NCI-H2107 (cell line): ENCODE data around the gene CYSLTR1.
"Not testable (repeated sequence)": the region's sequence is repeated elsewhere in the genome, so short reads cannot be mapped to it uniquely, and the experiment has no call there.

ENCODE experiments used
- DNase-seq: peaks from one replicate; lab custom pipeline; 2025; lab: John Stamatoyannopoulos, UW

The CYSLTR1 gene, protein sequence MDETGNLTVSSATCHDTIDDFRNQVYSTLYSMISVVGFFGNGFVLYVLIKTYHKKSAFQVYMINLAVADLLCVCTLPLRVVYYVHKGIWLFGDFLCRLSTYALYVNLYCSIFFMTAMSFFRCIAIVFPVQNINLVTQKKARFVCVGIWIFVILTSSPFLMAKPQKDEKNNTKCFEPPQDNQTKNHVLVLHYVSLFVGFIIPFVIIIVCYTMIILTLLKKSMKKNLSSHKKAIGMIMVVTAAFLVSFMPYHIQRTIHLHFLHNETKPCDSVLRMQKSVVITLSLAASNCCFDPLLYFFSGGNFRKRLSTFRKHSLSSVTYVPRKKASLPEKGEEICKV

DNA sequence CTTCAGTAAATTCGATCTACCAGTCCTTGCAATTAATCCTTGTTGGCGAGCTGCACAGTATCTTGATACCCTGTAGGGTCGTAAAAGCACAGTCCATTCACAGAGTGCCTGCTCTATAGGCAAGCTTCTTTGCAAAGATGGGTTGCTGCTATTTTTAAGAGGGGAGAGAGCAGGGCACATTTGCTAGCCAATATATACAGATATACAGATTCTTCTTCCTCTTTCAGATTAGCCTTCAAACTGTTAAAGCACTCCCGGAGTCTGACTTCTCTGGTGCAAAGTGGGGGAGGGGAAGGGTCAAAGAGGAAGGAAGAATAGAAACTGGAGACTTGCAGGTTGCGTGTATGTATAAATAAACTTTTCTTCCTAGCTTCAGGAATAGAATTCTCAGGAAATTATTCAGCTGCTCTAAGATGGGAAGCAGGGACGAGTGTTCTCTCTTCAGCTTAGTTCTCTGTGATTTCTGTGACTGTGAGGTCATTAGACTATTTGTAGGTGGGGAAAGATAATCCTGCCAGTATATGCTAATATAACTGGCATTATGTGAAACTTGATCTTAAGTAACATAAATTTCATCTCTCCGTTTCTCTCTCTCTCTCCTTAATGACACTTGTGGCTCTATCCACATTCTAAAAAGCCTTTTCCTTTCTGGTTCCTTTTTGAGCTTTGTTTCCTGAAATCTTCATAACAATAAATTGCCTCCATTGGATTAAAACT is at the start of gene CYSLTR1:
TSS of gene CYSLTR1 (minus strand) at position 242 of the 717 bp plus-strand sequence. CDS start 53,865 bp downstream, outside the sequence.
- no peak for DNase-seq

DNA sequence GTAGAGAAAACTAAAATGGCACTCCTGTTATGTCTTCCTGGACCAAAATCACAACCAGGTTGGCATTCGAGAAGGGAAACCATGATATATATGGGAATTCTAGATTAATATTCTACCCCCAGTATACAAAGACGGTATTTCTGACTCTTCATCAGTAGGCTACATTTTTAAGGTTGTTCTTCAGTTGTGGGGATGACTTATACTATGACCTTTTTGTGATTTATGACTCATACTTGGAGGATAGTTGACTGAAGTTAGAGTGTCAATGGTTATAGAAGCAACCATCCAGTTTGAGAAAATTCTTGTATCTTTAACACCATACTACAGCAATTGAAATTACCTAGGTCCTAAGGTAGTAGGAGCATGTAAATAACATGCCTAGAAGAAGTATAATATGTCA is 49.8 kb upstream of the CYSLTR1 start:
- no peak for DNase-seq

DNA sequence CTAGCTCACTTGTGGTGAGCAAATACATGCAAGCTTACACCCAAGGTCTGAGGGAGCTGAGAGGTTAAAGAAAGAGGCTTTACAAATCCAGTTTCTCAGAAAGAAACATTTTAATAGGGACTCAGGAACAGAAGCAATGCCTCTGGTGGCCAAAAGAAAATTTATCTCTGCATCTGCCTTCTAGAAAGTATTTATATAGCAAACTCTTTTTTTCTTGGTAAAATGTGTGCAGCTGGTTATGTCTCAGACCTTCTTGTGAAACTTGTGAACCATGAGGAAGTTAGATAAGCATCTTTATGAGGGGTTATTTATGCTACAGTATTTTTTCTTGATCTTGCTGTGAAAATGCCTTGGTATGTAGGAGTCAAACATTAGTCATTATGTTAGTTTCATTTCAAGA is 48.5 kb upstream of the CYSLTR1 start:
- DNase-seq: no peak

GRCh38 chrX:78366576-78366975 is 39.2 kb upstream of the CYSLTR1 start:
- no peak for DNase-seq

- DNase-seq: no peak
Observed at GRCh38 chrX:78357342-78358055, 30.1 kb upstream of the CYSLTR1 start.

DNA sequence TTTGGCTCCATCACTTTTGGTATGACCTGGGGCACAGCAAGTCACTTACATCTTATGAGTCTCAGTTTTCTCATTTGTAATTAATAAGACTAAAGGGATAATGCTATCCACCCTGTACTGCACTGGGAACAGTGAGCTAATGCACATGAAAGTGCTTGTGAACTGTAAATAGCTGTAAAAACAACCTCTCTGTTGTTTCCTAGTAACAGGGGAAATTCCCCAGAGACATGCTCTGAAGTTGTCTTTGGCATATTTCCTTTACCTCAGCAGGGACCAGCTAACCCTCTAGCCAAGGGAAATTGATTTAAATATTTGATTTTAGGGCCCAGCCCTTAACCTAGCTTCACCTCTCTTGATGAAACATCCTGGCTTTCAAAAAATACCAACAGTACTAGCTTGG is 6.1 kb upstream of the CYSLTR1 start:
- DNase-seq: no peak

GRCh38 chrX:78331708-78332107 is 4.3 kb upstream of the CYSLTR1 start:
- no peak for DNase-seq

DNA sequence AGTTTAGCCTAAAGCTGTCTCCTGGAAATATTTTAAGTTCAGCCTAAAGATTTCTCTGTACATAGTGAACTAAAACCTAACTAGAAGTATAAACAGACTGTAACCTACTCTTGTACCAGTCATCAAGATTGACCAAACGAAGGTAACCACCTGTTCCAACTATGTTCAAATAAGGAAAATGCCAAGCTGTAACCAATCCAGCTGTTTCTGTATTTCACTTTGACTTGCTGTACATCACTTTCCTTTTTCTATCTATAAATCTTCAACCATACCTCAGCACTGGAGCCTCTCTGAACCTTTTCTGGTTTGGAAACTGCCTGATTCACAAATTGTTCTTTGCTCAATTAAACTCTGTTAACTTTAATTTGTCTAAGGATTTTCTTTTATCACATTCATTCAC is 3.1 kb upstream of the CYSLTR1 start:
- no peak for DNase-seq

DNA sequence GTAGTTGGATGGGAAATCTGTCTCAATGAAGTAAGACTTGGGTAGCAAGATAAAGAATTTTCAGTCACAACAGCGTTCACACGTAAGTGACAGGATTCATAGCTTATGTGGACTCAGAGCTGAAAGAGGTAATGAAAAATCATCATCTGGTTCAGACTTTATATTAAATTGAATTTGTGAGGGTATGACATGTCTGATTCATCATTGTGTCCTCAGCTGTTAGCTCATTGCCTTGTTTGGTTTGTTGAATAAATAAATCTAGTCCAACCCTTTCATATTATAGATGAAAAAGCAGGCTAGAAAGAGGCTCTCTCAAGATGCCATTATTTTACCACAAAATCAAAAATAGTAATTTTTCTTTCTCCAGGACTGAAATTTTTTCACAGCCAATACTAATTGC is 2.7 kb upstream of the CYSLTR1 start:
- no peak for DNase-seq

GRCh38 chrX:78329486-78329885 is 2.1 kb upstream of the CYSLTR1 start:
- no peak for DNase-seq

DNA sequence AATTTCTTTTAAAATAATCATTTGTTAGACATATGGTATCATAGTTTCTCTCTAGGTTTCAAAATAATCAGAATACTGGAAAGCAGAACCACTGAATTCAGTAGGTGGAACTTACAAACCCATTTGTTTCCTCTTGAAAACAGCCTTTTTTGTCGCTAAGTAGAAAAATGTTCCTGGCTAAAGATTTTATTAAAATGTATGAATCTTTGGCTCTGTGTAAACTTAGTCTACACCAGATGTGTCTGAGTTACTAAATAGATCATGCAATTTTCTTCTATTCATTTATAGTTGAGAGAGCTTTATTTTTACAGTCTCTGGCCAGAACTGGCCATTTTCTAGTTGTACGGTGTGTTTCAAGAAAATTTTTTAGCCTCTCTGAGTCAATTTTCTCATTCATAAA is 1.0 kb downstream of the CYSLTR1 start:
- DNase-seq: no peak

GRCh38 chrX:78322863-78323262 is 4.5 kb downstream of the CYSLTR1 start:
- DNase-seq: no peak

DNA sequence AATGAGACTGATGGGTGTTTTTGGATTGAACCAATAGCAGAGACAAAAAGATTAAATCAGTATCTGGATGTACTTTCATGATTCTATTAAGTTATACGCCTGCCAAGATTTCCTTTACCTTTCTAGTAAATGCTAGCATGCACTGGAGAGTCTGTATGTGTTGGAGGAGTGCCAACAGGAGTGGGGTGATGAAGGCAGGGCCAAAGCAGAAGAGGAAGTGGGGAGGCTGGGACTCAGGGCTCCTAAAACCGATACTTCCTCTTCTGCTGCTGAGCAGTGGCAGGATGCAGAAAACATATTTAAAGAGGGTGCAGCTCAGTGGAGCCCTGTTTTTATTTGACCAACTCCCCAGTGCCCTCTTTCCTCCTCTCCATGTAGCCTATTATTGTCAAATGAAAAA is 5.6 kb downstream of the CYSLTR1 start:
- no peak for DNase-seq

GRCh38 chrX:78316265-78316664 is 11.1 kb downstream of the CYSLTR1 start:
- DNase-seq: no peak

- no peak for DNase-seq
Observed at GRCh38 chrX:78315745-78316144, 11.7 kb downstream of the CYSLTR1 start.

- no peak for DNase-seq
Observed at GRCh38 chrX:78314561-78314960, 12.8 kb downstream of the CYSLTR1 start.

GRCh38 chrX:78313526-78313925 is 13.9 kb downstream of the CYSLTR1 start:
- DNase-seq: no peak

GRCh38 chrX:78307665-78308064 is 19.7 kb downstream of the CYSLTR1 start:
- no peak for DNase-seq

- no peak for DNase-seq
Observed at GRCh38 chrX:78303086-78303485, 24.3 kb downstream of the CYSLTR1 start.

GRCh38 chrX:78300933-78301332 is 26.5 kb downstream of the CYSLTR1 start:
- not testable (repeated sequence) for DNase-seq

DNA sequence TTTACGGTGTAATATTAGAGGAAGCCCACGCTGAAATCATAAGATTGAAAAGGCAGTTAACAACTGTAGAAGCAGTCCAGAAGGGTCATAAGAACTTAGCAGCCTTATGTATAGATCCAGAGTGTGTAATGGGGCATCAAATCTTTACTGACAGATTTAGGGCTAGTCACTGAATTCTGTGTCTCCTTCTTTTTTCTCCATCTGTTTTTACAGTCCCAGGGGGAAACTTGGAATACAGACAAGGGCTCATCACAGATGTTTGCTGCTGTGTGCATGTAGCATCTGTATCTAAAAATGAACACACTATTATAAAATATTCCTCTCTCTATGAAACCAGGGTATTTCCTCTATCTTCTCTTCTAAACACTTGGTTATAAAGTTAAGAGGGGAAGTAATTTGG is 43.9 kb downstream of the CYSLTR1 start:
- no peak for DNase-seq

DNA sequence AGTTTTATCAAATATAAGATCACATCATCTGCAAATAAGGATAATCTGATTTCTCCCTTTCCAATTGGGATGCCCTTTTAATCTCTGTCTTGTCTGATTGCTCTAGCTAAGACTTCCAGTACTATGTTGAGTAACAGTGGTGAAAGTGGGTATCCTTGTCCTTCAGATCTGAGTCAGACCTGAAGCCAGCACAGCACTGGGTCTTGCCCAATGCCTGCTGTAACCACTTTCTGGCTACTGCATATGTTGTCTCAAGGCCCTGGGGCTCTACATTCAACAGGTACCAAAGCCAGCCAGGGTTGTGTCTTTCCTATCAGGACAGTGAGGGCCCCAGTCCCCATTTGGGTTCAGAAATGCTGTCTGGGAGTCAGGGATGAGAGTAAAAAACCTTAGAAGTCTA is 90.3 kb downstream of the CYSLTR1 start:
- DNase-seq: no peak

- not testable (repeated sequence) for DNase-seq
Observed at GRCh38 chrX:78226047-78226446, 101.4 kb downstream of the CYSLTR1 start.
